ENCODE results near the gene ZNF528.

The ZNF528 gene

GRCh38 chr19:52397310-52398080 is at the start of gene ZNF528:
Gene ZNF528, plus strand, starts transcription at chr19:52397849. Its CDS starts 4,165 bp downstream, at chr19:52402014.
- no peak for TF ChIP-seq CTCF (IDR thresholded peaks at IDR 0.05; ENCODE audit: borderline replicate concordance, insufficient read depth, low read depth, low read length)
- no peak within 1 kb of the TSS for H3K4me3 ChIP-seq (ENCODE audit: low read depth, low read length)

GRCh38 chr19:52351512-52351911 is 46.1 kb upstream of the ZNF528 start:
- no peak overlapping the region for H3K4me3 ChIP-seq (ENCODE audit: low read depth, low read length)
- TF ChIP-seq CTCF (IDR thresholded peaks at IDR 0.05; ENCODE audit: borderline replicate concordance, insufficient read depth, low read depth, low read length), result 0 out of 2 replicates have a peak, but pooled peaks have one; percentile 7

GRCh38 chr19:52366414-52366824 is 31.2 kb upstream of the ZNF528 start:
- no peak for TF ChIP-seq CTCF (IDR thresholded peaks at IDR 0.05; ENCODE audit: borderline replicate concordance, insufficient read depth, low read depth, low read length)

GRCh38 chr19:52369559-52370340 is 27.9 kb upstream of the ZNF528 start, which contains the start of gene ZNF880:
Gene ZNF880, plus strand, starts transcription at chr19:52369923. Its CDS starts 43 bp downstream, at chr19:52369966.
- no peak for TF ChIP-seq CTCF (IDR thresholded peaks at IDR 0.05; ENCODE audit: borderline replicate concordance, insufficient read depth, low read depth, low read length)

More at GRCh38 chr19:52366414-52366824, 31.2 kb upstream of the ZNF528 start:
- H3K4me3 ChIP-seq (ENCODE audit: low read depth, low read length), result no peak overlapping the region

GRCh38 chr19:52370341-52370710 is 27.3 kb upstream of the ZNF528 start:
- no peak overlapping the region for H3K4me3 ChIP-seq (ENCODE audit: low read depth, low read length)
- TF ChIP-seq CTCF (IDR thresholded peaks at IDR 0.05; ENCODE audit: borderline replicate concordance, insufficient read depth, low read depth, low read length), result no peak

More at GRCh38 chr19:52369559-52370340, 27.9 kb upstream of the ZNF528 start, which contains the start of gene ZNF880:
- H3K4me3 ChIP-seq (ENCODE audit: low read depth, low read length), result no peak within 1 kb of the TSS

GRCh38 chr19:52391135-52391534 is 6.5 kb upstream of the ZNF528 start:
- H3K4me3 ChIP-seq (ENCODE audit: low read depth, low read length), result no peak overlapping the region
- no peak for TF ChIP-seq CTCF (IDR thresholded peaks at IDR 0.05; ENCODE audit: borderline replicate concordance, insufficient read depth, low read depth, low read length)
